Loucy (cell line): ENCODE data around the gene CTU1.

Source experiments
- EZH2phosphoT487 ChIP-seq: fragments of 200-600 bp; IDR thresholded peaks from 2 replicates; pipeline ENCODE4 v1.6.1; 2018; ENCODE audit warnings: antibody characterized with exemption, mild to moderate bottlenecking, moderate library complexity, borderline replicate concordance
- TF ChIP-seq, protein P1 (sequence below): fragments of 200-600 bp; sonication (generic); conservative IDR thresholded peaks from 2 replicates; pipeline ENCODE4 v1.5.1; 2014; ENCODE audit warnings: mild to moderate bottlenecking, antibody characterized with exemption, low read length

DNA sequence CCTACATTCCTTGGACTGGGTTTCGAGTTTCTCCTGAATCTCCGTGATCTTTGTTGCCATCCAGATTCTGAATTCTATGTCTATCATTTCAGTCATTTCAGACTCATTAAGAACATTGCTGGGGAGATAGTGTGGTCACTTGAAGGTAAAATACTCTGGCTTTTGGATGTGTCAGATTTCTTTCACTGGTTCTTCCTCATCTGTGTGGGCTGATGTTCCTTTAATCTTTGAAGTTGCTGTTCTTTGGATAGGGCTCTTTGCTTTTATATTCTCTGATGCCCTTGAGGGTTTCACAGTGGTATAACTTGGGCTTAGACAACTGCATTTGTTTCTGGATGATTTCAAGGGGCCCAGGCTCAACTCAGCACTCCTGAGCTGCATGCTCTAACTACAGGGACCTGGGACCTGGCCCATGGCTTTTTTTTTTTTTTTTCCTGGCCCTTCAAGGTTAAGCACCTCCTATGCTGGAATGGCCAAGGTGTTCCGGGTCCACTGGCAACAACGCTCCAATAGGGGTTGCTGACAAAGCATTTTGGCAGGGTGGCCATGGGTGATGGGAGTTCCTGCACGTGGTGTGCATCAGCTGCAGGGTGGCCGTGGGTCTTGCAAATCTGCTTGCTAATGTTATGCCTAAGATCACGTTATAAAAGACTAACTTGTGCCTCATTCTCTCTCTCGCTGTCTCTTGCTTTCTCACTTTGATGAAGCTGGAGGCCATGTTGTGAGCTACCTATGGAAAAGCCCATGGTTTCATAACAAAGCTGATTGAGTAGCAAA, 28.0 kb upstream of the CTU1 start:
- TF ChIP-seq, protein P1, sequence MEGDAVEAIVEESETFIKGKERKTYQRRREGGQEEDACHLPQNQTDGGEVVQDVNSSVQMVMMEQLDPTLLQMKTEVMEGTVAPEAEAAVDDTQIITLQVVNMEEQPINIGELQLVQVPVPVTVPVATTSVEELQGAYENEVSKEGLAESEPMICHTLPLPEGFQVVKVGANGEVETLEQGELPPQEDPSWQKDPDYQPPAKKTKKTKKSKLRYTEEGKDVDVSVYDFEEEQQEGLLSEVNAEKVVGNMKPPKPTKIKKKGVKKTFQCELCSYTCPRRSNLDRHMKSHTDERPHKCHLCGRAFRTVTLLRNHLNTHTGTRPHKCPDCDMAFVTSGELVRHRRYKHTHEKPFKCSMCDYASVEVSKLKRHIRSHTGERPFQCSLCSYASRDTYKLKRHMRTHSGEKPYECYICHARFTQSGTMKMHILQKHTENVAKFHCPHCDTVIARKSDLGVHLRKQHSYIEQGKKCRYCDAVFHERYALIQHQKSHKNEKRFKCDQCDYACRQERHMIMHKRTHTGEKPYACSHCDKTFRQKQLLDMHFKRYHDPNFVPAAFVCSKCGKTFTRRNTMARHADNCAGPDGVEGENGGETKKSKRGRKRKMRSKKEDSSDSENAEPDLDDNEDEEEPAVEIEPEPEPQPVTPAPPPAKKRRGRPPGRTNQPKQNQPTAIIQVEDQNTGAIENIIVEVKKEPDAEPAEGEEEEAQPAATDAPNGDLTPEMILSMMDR = no peak
- no peak for TF ChIP-seq EZH2phosphoT487
